ENCODE measurements around the gene C12orf76. TPM values are rescaled to one million over a fixed set of nuclear protein-coding genes. Genes with fewer than 3 reads are reported as not detected.

The C12orf76 gene
- total and polyA plus RNA-seq, 9 of the 15 experiments (the other 6 are each of a cell fraction or from before 2014, with no cell fraction given), result 6.3 to 38.6 (median 12.3) TPM

DNA sequence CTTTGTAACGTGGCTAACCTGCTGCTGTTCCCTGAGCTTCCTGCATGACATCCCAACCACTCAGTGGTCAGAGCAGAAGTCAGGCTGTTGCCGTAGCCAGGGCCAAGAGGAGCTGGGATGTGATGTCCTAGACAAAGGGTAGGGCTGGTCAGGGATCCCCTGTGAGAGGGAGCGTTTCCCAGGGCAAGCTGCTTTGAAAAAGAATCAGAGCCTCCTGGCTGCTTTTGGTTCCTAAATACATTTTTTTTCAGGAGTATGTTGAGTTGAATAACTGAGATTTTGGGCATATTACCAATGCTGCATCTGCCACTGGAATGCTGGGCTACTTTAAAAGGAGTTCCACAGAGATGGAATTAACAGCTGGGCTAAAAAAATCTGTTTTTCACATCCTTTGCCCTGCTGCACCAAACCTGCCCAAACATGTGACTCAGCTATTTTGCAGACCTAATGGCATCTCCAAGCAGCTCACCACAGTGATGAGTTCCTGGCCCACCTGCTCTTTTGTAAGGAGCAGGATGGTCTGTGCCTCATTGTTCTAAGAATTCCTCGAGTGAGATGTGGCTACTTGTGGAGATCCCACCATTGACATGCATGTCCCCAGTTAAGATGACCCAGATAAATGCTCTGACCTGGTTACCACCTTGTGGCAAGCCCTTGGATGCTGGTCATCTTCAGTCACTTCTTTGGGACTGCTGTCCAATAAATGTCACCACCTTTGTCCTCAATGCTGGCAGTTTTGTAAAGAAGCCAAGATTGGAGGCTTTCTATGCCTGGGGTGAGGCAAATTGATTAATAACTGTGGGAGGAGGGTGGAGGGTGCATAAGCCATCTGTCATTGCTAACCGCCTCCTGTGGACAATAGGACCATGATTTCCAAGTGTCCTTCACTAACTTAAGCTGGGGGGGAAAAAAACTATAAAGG is 25.0 kb downstream of the C12orf76 start (continued):
- no peak for TF ChIP-seq CEBPZ (IDR thresholded peaks at IDR 0.05; ENCODE audit: borderline replicate concordance, low read depth, low read length)
- no peak for TF ChIP-seq THRB (CRISPR knock-in tag; conservative IDR thresholded peaks at IDR 0.05)
- TF ChIP-seq ZNF347 (CRISPR knock-in tag; IDR thresholded peaks at IDR 0.05; ENCODE audit: low read depth), result no peak
- peak; percentile 47; the same call in 1 of the 2 replicates for TF ChIP-seq NFE2 (IDR thresholded peaks at IDR 0.05; ENCODE audit: low read depth)
- no peak for TF ChIP-seq RERE (CRISPR knock-in tag; IDR thresholded peaks at IDR 0.05; ENCODE audit: borderline replicate concordance)
- TF ChIP-seq ZNF316 (IDR thresholded peaks at IDR 0.05), result peak; percentile 71
- TF ChIP-seq, protein P1, sequence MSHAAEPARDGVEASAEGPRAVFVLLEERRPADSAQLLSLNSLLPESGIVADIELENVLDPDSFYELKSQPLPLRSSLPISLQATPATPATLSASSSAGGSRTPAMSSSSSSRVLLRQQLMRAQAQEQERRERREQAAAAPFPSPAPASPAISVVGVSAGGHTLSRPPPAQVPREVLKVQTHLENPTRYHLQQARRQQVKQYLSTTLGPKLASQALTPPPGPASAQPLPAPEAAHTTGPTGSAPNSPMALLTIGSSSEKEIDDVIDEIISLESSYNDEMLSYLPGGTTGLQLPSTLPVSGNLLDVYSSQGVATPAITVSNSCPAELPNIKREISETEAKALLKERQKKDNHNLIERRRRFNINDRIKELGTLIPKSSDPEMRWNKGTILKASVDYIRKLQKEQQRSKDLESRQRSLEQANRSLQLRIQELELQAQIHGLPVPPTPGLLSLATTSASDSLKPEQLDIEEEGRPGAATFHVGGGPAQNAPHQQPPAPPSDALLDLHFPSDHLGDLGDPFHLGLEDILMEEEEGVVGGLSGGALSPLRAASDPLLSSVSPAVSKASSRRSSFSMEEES (CRISPR knock-in tag; IDR thresholded peaks at IDR 0.05), result no peak
- no peak for TF ChIP-seq RAD51 (IDR thresholded peaks at IDR 0.05; ENCODE audit: borderline replicate concordance, low read depth)
- no peak for TF ChIP-seq ZNF263 (CRISPR knock-in tag; IDR thresholded peaks at IDR 0.05; ENCODE audit: borderline replicate concordance)

Data from K562 (cell line).